Ovary (tissue), 3 donors: ENCODE measurements around the gene SPATA1.

Source experiments
- POLR2A ChIP-seq: fragments of 450-650 bp; IDR thresholded peaks from one replicate; pipeline ENCODE4 v1.6.1; 2017; ENCODE audit warnings: antibody characterized with exemption, mild to moderate bottlenecking, moderate library complexity
- TF ChIP-seq, protein P1 (sequence below), 3 donors: fragments of 450-650 bp in 2 of 3; fragments of 200-600 bp in 1 of 3; IDR thresholded peaks; one replicate each; pipeline versions ENCODE4 v1.5.1 to v1.8.0; 2016 to 2022; ENCODE audit warnings: antibody characterized with exemption in 3 of 3, mild to moderate bottlenecking in 1 of 3
- donor health status: DM: no; HTN: no; CAD: no.

GRCh38 chr1:84525779-84526178, 19.6 kb downstream of the SPATA1 start:
- TF ChIP-seq, protein P1, sequence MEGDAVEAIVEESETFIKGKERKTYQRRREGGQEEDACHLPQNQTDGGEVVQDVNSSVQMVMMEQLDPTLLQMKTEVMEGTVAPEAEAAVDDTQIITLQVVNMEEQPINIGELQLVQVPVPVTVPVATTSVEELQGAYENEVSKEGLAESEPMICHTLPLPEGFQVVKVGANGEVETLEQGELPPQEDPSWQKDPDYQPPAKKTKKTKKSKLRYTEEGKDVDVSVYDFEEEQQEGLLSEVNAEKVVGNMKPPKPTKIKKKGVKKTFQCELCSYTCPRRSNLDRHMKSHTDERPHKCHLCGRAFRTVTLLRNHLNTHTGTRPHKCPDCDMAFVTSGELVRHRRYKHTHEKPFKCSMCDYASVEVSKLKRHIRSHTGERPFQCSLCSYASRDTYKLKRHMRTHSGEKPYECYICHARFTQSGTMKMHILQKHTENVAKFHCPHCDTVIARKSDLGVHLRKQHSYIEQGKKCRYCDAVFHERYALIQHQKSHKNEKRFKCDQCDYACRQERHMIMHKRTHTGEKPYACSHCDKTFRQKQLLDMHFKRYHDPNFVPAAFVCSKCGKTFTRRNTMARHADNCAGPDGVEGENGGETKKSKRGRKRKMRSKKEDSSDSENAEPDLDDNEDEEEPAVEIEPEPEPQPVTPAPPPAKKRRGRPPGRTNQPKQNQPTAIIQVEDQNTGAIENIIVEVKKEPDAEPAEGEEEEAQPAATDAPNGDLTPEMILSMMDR (IDR thresholded peaks at IDR 0.05) = no peak
- TF ChIP-seq POLR2A = no peak
